B cell (primary cell): ENCODE measurements around the gene IL36RN. TPM values are rescaled to one million over a fixed set of nuclear protein-coding genes. Genes with fewer than 3 reads are reported as not detected.

ENCODE experiments used
- ATAC-seq: fragments of 200-7000 bp; cut with Tn5 transposase; one replicate; pipeline ENCODE4 v1.10.0; 2021; ENCODE audit warnings: low read depth, mild to moderate bottlenecking, moderate number of reproducible peaks, moderate library complexity
- CTCF ChIA-PET: fragments of 350-600 bp; sonication (Branson Sonifier 250); formaldehyde crosslinking; loops from one replicate; lab custom pipeline; 2021; ENCODE audit warnings: antibody characterized with exemption, inconsistent platforms; lab: Charles Lee
- POLR2A ChIA-PET: fragments of 350-600 bp; sonication (Branson Sonifier 250); formaldehyde crosslinking; loops from one replicate; lab custom pipeline; 2021; ENCODE audit warnings: antibody characterized with exemption; lab: Charles Lee
- DNase-seq: peaks from one replicate; pipeline ENCODE4 v3.0.0; 2013
- H2AFZ ChIP-seq: 2 replicates; pipeline ENCODE4 v1.6.1; 2012; ENCODE audit warnings: mild to moderate bottlenecking, low read depth, low read length; ENCODE audit not compliant: insufficient read depth, poor library complexity, severe bottlenecking
- H3K27ac ChIP-seq, 2 donors: 1 replicate in 1 of 2; 2 replicates in 1 of 2; pipeline ENCODE4 v1.5.1; 2012 to 2013; ENCODE audit warnings: low read length in 2 of 2, mild to moderate bottlenecking in 2 of 2, moderate library complexity in 1 of 2
- H3K27me3 ChIP-seq, 4 experiments: fragments of 200-600 bp in 1 of 4; sonication (generic) in 1 of 4; replicated peaks in 1 of 4; 1 replicate in 2 of 4; 2 replicates in 2 of 4; pipeline versions ENCODE4 v1.6.1 to v1.7.0; 2013 to 2016; ENCODE audit warnings: low read length in 3 of 4, mild to moderate bottlenecking in 2 of 4, mixed read lengths in 1 of 4, moderate library complexity in 1 of 4; ENCODE audit not compliant: insufficient read depth in 4 of 4, control insufficient read depth in 3 of 4; ENCODE audit errors: control extremely low read depth in 1 of 4
- H3K36me3 ChIP-seq, 2 experiments: replicated peaks in 1 of 2; 1 replicate in 1 of 2; 2 replicates in 1 of 2; pipeline versions ENCODE4 v1.6.1 to v1.7.1; 2013; ENCODE audit warnings: low read length in 1 of 2; ENCODE audit not compliant: insufficient read depth in 2 of 2, control insufficient read depth in 1 of 2; ENCODE audit errors: control extremely low read depth in 1 of 2, extremely low read depth in 1 of 2
- H3K4me1 ChIP-seq, 2 donors: fragments of 200-600 bp in 1 of 2; sonication (generic) in 1 of 2; 1 replicate in 1 of 2; 2 replicates in 1 of 2; pipeline versions ENCODE4 v1.5.1 to v1.6.1; 2013 to 2017; ENCODE audit warnings: low read length in 2 of 2; ENCODE audit not compliant: control insufficient read depth in 2 of 2, insufficient read depth in 2 of 2
- H3K4me2 ChIP-seq: replicated peaks from 2 replicates; pipeline ENCODE3; 2012; ENCODE audit warnings: mild to moderate bottlenecking, low read depth, low read length; ENCODE audit not compliant: poor library complexity, severe bottlenecking
- H3K4me3 ChIP-seq, 5 experiments: fragments of 200-600 bp in 1 of 5; sonication (generic) in 1 of 5; 1 replicate in 3 of 5; 2 replicates in 2 of 5; pipeline versions ENCODE4 v1.5.1 to v1.7.0; 2011 to 2016; ENCODE audit warnings: low read length in 4 of 5, mild to moderate bottlenecking in 4 of 5, low read depth in 2 of 5, control low read depth in 1 of 5, moderate library complexity in 1 of 5; ENCODE audit not compliant: insufficient read depth in 1 of 5; ENCODE audit errors: control extremely low read depth in 1 of 5, extremely low read depth in 1 of 5
- H3K79me2 ChIP-seq: fragments of 200-600 bp; sonication (generic); one replicate; pipeline ENCODE4 v1.6.0; 2016; ENCODE audit warnings: low read length; ENCODE audit not compliant: control insufficient read depth, insufficient read depth
- H3K9ac ChIP-seq: fragments of 200-600 bp; sonication (generic); 2 replicates; pipeline ENCODE4 v1.6.1; 2017; ENCODE audit warnings: mild to moderate bottlenecking, low read length, moderate library complexity
- H3K9me3 ChIP-seq, 3 donors: one replicate each; pipeline versions ENCODE4 v1.6.1 to v1.7.1; 2013; ENCODE audit warnings: low read length in 2 of 3; ENCODE audit not compliant: control insufficient read depth in 2 of 3, insufficient read depth in 1 of 3; ENCODE audit errors: control extremely low read depth in 1 of 3
- H4K20me1 ChIP-seq: 2 replicates; pipeline ENCODE4 v1.6.0; 2012; ENCODE audit warnings: mild to moderate bottlenecking, low read length; ENCODE audit not compliant: insufficient read depth, control insufficient read depth, poor library complexity, severe bottlenecking
- H3K27ac Mint-ChIP-seq: one replicate; pipeline ENCODE4 v1.8.0; 2021; ENCODE audit warnings: mixed read lengths
- H3K27me3 Mint-ChIP-seq: one replicate; pipeline ENCODE4 v1.8.0; 2021; ENCODE audit warnings: mixed read lengths
- H3K4me1 Mint-ChIP-seq: one replicate; pipeline ENCODE4 v1.8.0; 2021; ENCODE audit warnings: mixed read lengths
- H3K4me3 Mint-ChIP-seq: one replicate; pipeline ENCODE4 v1.8.0; 2021; ENCODE audit warnings: mixed read lengths
- H3K9me3 Mint-ChIP-seq: one replicate; pipeline ENCODE4 v1.8.0; 2022; ENCODE audit warnings: mixed read lengths; ENCODE audit not compliant: insufficient read depth
- EZH2 ChIP-seq: IDR thresholded peaks from 2 replicates; pipeline ENCODE4 v1.6.1; 2012; ENCODE audit warnings: borderline replicate concordance, low read depth, mild to moderate bottlenecking, moderate library complexity, low read length; ENCODE audit not compliant: insufficient read depth, poor library complexity, severe bottlenecking
- WGBS: methylation state at CpG from one replicate; pipeline ENCODE4 v1.1.5; 2013; ENCODE audit warnings: missing lambda C conversion rate; ENCODE audit not compliant: insufficient coverage; 5-methylcytosine and 5-hydroxymethylcytosine counted together
- intact Hi-C: fragments of 100-400 bp; cut with micrococcal nuclease; formaldehyde crosslinking; loops from one replicate; pipeline ENCODE4 v1.10.0; 2022
- polyA plus RNA-seq: library from polyadenylated mRNA; depleted of rRNA; stranded (reverse); fragments of >200 nt; gene quantifications from 2 replicates; pipeline ENCODE4 v1.2.3, GENCODE V29; 2012
- total RNA-seq, 2 donors: library from RNA; stranded (reverse); fragments of 120-200 nt in 1 of 2; gene quantifications; 1 replicate in 1 of 2; 2 replicates in 1 of 2; pipeline versions ENCODE4 v1.2.3 to v1.2.4, GENCODE V29; 2013 to 2022
- TF ChIP-seq, protein P1 (sequence below): fragments of 200-600 bp; IDR thresholded peaks from one replicate; pipeline ENCODE4 v1.8.0; 2022; ENCODE audit warnings: antibody characterized with exemption, mild to moderate bottlenecking

The IL36RN gene
- total and polyA plus RNA-seq, 2 donors (not counting 1 experiment from before 2014, with no cell fraction given), result not detected

DNA sequence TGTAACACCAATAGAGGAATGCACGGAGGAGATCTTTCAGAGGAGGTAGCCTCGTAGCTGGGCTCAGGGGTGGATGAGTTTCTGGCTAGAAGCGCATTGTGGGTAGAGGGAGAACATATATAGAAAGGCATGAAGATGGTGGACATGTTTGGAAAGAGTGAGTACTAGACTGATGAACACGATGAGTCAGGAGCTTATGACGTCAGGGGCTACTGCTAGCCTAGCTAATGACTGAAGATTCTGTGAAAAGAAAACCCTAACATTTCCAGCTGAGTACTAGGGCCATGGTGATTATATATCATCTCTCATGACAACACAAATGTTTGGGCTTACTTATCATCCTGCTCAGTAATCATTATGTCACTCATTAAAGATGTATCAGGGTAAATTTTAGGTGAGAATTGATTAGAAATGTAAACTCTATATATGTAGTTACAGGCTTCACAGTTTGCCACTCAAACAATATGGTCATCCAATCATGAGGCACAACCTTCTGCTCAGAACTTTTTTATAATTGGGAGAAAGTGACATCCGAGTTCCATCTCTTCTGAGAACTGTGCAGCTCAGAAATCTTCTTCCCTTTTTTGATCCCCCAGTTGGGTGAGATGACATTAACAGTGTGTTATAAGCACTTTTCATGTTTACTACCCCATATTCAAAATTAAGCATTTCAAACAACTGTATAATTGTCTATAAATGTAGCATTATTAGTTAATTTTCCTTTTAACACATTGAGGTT is 46.2 kb downstream of the IL36RN start:
- H2AFZ ChIP-seq, result no peak overlapping the region
- intact Hi-C loops, result no loop called here
- no peaks in the 10 kb centered on the region for H3K79me2 ChIP-seq
- no peak for ATAC-seq
- H3K27me3 Mint-ChIP-seq, result peaks cover 19% of the 10 kb centered on the region
- peaks cover 0 to 10% (median 0%) of the 10 kb centered on the region in 3 donors for H3K9me3 ChIP-seq
- ChIA-PET CTCF (interaction anchor here (0.5 to 1.5 kb wide), 2 partner anchors 21 to 32 kb away, joined by 3 read pairs; no protein-coding TSS in a partner anchor), POLR2A (no interaction called here)
- H3K27ac Mint-ChIP-seq, result no peak overlapping the region
- no peak for TF ChIP-seq EZH2
- TF ChIP-seq, protein P1, sequence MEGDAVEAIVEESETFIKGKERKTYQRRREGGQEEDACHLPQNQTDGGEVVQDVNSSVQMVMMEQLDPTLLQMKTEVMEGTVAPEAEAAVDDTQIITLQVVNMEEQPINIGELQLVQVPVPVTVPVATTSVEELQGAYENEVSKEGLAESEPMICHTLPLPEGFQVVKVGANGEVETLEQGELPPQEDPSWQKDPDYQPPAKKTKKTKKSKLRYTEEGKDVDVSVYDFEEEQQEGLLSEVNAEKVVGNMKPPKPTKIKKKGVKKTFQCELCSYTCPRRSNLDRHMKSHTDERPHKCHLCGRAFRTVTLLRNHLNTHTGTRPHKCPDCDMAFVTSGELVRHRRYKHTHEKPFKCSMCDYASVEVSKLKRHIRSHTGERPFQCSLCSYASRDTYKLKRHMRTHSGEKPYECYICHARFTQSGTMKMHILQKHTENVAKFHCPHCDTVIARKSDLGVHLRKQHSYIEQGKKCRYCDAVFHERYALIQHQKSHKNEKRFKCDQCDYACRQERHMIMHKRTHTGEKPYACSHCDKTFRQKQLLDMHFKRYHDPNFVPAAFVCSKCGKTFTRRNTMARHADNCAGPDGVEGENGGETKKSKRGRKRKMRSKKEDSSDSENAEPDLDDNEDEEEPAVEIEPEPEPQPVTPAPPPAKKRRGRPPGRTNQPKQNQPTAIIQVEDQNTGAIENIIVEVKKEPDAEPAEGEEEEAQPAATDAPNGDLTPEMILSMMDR, result no peak
- no peak overlapping the region for H3K27ac ChIP-seq
- no peak for DNase-seq
- no peak overlapping the region for H3K9ac ChIP-seq
- no peak overlapping the region for H3K4me3 ChIP-seq
- peaks cover 2% of the 10 kb centered on the region for H3K9me3 Mint-ChIP-seq
- WGBS, result 92% methylated on average over 4 of the region's 6 CpGs
- H3K36me3 ChIP-seq, result no peaks in the 10 kb centered on the region
- H3K4me1 Mint-ChIP-seq, result no peaks in the 10 kb centered on the region
- peaks cover 0 to 3% (median 0%) of the 10 kb centered on the region in 4 experiments for H3K27me3 ChIP-seq
- no peak overlapping the region for H3K4me2 ChIP-seq
- H4K20me1 ChIP-seq, result no peaks in the 10 kb centered on the region
- no peaks in the 10 kb centered on the region for H3K4me1 ChIP-seq
- no peak overlapping the region for H3K4me3 Mint-ChIP-seq

DNA sequence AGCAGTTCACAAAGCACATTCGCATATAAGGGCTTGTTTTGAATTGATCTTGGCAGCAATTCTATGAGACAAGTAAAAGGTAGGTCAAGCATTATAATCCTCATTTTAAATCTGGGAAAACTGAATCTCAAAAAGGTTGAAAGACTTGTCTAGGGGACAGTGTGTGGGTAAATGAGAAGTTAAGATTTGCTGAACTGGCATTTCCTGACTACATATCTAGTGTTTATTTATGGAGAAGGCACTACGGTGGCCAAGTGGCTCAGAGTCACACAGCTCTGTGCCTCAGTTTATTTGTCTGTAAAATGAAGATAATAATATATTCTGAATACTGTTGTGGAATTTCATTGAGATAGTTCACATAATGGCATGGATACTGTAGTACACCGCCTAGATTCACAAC is 52.1 kb downstream of the IL36RN start:
- ChIA-PET POLR2A (no interaction called here), CTCF (no interaction called here)
- no peaks in the 10 kb centered on the region for H3K79me2 ChIP-seq
- no peak for DNase-seq
- WGBS, result 100% methylated on average over 1 of the region's 3 CpGs
- ATAC-seq, result no peak
- Mint-ChIP-seq H3K4me3 (no peak overlapping the region), H3K4me1 (no peaks in the 10 kb centered on the region), H3K9me3 (no peaks in the 10 kb centered on the region), H3K27ac (no peak overlapping the region), H3K27me3 (peaks cover 16% of the 10 kb centered on the region)
- H3K27me3 ChIP-seq, result peaks cover 0 to 6% (median 2%) of the 10 kb centered on the region in 4 experiments
- H3K27ac ChIP-seq, result no peak overlapping the region
- no peaks in the 10 kb centered on the region for H3K9me3 ChIP-seq
- H4K20me1 ChIP-seq, result no peaks in the 10 kb centered on the region
- no peaks in the 10 kb centered on the region for H3K36me3 ChIP-seq
- TF ChIP-seq, protein P1, result no peak
- no peak for TF ChIP-seq EZH2
- H3K4me1 ChIP-seq, result peaks cover 13 to 15% of the 10 kb centered on the region in 2 donors
- no peak overlapping the region for H3K4me3 ChIP-seq
- intact Hi-C loops, result no loop called here
- no peak overlapping the region for H2AFZ ChIP-seq
- H3K4me2 ChIP-seq, result no peak overlapping the region
- no peak overlapping the region for H3K9ac ChIP-seq
